IMR-90 (cell line): Measurements from ENCODE around the gene SYAP1. TPM values are rescaled to one million over a fixed set of nuclear protein-coding genes. Genes with fewer than 3 reads are reported as not detected.

Experiments
- ATAC-seq: fragments of 200-7000 bp; cut with Tn5 transposase; 2 replicates; pipeline ENCODE4 v1.9.1; 2020; ENCODE audit warnings: low read depth, mild to moderate bottlenecking, moderate library complexity
- BruUV-seq: library from RNA; stranded (reverse); fragments of 400-500 nt; replicated peaks from 2 replicates; lab custom pipeline; 2021; lab: Mats Ljungman, UMichigan
- CTCF ChIA-PET: fragments of 300-600 bp; formaldehyde crosslinking; extraction: SDS; loops from one replicate; lab custom pipeline; 2021; ENCODE audit warnings: antibody characterized with exemption; lab: Yijun Ruan, JAX
- POLR2A ChIA-PET: fragments of 300-600 bp; sonication (Branson Sonifier 250); formaldehyde crosslinking; loops from one replicate; lab custom pipeline; 2022; ENCODE audit warnings: antibody characterized with exemption; ENCODE audit not compliant: unreplicated experiment; lab: Charles Lee
- DNase-seq: peaks from one replicate; pipeline ENCODE4 v3.0.0; 2013
- H2AFZ ChIP-seq: replicated peaks from 2 replicates; pipeline ENCODE3; 2013; ENCODE audit warnings: low read length, mild to moderate bottlenecking; ENCODE audit not compliant: poor library complexity
- H2AK5ac ChIP-seq: 2 replicates; pipeline ENCODE4 v1.6.1; 2013; ENCODE audit warnings: low read depth, low read length, inconsistent platforms
- H2AK9ac ChIP-seq: replicated peaks from 2 replicates; pipeline ENCODE3; 2013; ENCODE audit warnings: mild to moderate bottlenecking, low read depth, low read length, moderate library complexity; ENCODE audit not compliant: poor library complexity
- H2BK120ac ChIP-seq: 2 replicates; pipeline ENCODE4 v1.6.1; 2013; ENCODE audit warnings: low read depth, low read length, inconsistent platforms
- H2BK15ac ChIP-seq: 3 replicates; pipeline ENCODE4 v1.6.1; 2013; ENCODE audit warnings: low read depth, low read length, inconsistent platforms
- H2BK20ac ChIP-seq: 2 replicates; pipeline ENCODE4 v1.6.1; 2013; ENCODE audit warnings: low read depth, mild to moderate bottlenecking, inconsistent platforms, low read length, moderate library complexity
- H2BK5ac ChIP-seq: 2 replicates; pipeline ENCODE4 v1.6.1; 2013; ENCODE audit warnings: mild to moderate bottlenecking, low read depth, low read length, inconsistent platforms; ENCODE audit not compliant: poor library complexity, severe bottlenecking
- H3K14ac ChIP-seq: replicated peaks from 2 replicates; pipeline ENCODE4 v1.6.1; 2013; ENCODE audit warnings: low read depth, low read length, inconsistent platforms
- H3K18ac ChIP-seq: 2 replicates; pipeline ENCODE4 v1.6.1; 2013; ENCODE audit warnings: low read depth, low read length, control low read depth
- H3K23ac ChIP-seq: 2 replicates; pipeline ENCODE4 v1.6.1; 2013; ENCODE audit warnings: low read depth, low read length, inconsistent platforms
- H3K27ac ChIP-seq: 2 replicates; pipeline ENCODE4 v1.5.1; 2013; ENCODE audit warnings: mild to moderate bottlenecking, control low read depth, low read length; ENCODE audit not compliant: insufficient read depth
- H3K27me3 ChIP-seq: 2 replicates; pipeline ENCODE4 v1.6.1; 2013; ENCODE audit warnings: low read length; ENCODE audit not compliant: control insufficient read depth, insufficient read depth
- H3K36me3 ChIP-seq: 2 replicates; pipeline ENCODE4 v1.6.1; 2013; ENCODE audit warnings: low read length, mixed read lengths; ENCODE audit not compliant: control insufficient read depth, insufficient read depth
- H3K4ac ChIP-seq: 2 replicates; pipeline ENCODE4 v1.6.1; 2013; ENCODE audit warnings: low read depth, low read length, inconsistent platforms
- H3K4me1 ChIP-seq: 2 replicates; pipeline ENCODE4 v1.6.1; 2013; ENCODE audit warnings: low read length, mixed read lengths; ENCODE audit not compliant: control insufficient read depth, insufficient read depth
- H3K4me2 ChIP-seq: 2 replicates; pipeline ENCODE4 v1.6.1; 2013; ENCODE audit warnings: low read depth, mild to moderate bottlenecking, control low read depth, low read length, moderate library complexity
- H3K4me3 ChIP-seq: 2 replicates; pipeline ENCODE4 v1.5.1; 2013; ENCODE audit warnings: low read depth, mild to moderate bottlenecking, control low read depth, low read length, moderate library complexity; ENCODE audit not compliant: insufficient read depth
- H3K56ac ChIP-seq: 2 replicates; pipeline ENCODE4 v1.6.1; 2013; ENCODE audit warnings: low read length, inconsistent platforms; ENCODE audit not compliant: insufficient read depth; ENCODE audit errors: extremely low read depth
- H3K79me1 ChIP-seq, 2 experiments: 2 replicates each; pipeline ENCODE4 v1.6.1; 2013; ENCODE audit warnings: low read length in 2 of 2, inconsistent platforms in 1 of 2, low read depth in 1 of 2
- H3K9ac ChIP-seq: 2 replicates; pipeline ENCODE4 v1.6.1; 2013; ENCODE audit warnings: low read depth, low read length, control low read depth
- H3K9me1 ChIP-seq: 2 replicates; pipeline ENCODE4 v1.6.1; 2013; ENCODE audit warnings: low read length, inconsistent platforms; ENCODE audit not compliant: insufficient read depth
- H3K9me3 ChIP-seq: 2 replicates; pipeline ENCODE4 v1.6.1; 2013; ENCODE audit warnings: low read length; ENCODE audit not compliant: control insufficient read depth, insufficient read depth
- H4K20me1 ChIP-seq: 2 replicates; pipeline ENCODE4 v1.6.1; 2013; ENCODE audit warnings: low read length, inconsistent platforms; ENCODE audit not compliant: insufficient read depth
- H4K5ac ChIP-seq: 2 replicates; pipeline ENCODE4 v1.6.1; 2013; ENCODE audit warnings: mild to moderate bottlenecking, low read depth, low read length, control low read depth
- H4K8ac ChIP-seq, 2 experiments: 2 replicates each; pipeline ENCODE4 v1.6.1; 2013; ENCODE audit warnings: low read depth in 2 of 2, low read length in 2 of 2, control low read depth in 1 of 2, inconsistent platforms in 1 of 2
- H4K91ac ChIP-seq: 2 replicates; pipeline ENCODE4 v1.6.1; 2013; ENCODE audit warnings: low read depth, low read length, inconsistent platforms; ENCODE audit not compliant: insufficient read depth
- BHLHE40 ChIP-seq: fragments of 150-350 bp; IDR thresholded peaks from 2 replicates; pipeline ENCODE4 v1.6.1; 2016; ENCODE audit warnings: mild to moderate bottlenecking, low read depth, low read length
- CEBPB ChIP-seq: IDR thresholded peaks from 2 replicates; pipeline ENCODE4 v1.6.1; 2012; ENCODE audit warnings: low read depth, low read length, improper control_type of control experiment
- CHD1 ChIP-seq: IDR thresholded peaks from 2 replicates; pipeline ENCODE4 v1.6.1; 2012; ENCODE audit warnings: low read depth, low read length, improper control_type of control experiment
- CTCF ChIP-seq: conservative IDR thresholded peaks from 2 replicates; pipeline ENCODE4 v1.5.1; 2012; ENCODE audit warnings: mild to moderate bottlenecking, low read depth, low read length, improper control_type of control experiment
- ELK1 ChIP-seq: fragments of 150-350 bp; IDR thresholded peaks from 2 replicates; pipeline ENCODE4 v1.6.1; 2016; ENCODE audit warnings: low read depth, mild to moderate bottlenecking, low read length, moderate library complexity, borderline replicate concordance
- FOS ChIP-seq: fragments of 150-350 bp; IDR thresholded peaks from 2 replicates; pipeline ENCODE4 v1.6.1; 2016; ENCODE audit warnings: low read depth, low read length
- NFE2L2 ChIP-seq: fragments of 150-350 bp; IDR thresholded peaks from 2 replicates; pipeline ENCODE4 v1.6.1; 2016; ENCODE audit warnings: low read depth, mild to moderate bottlenecking, low read length
- POLR2A ChIP-seq: IDR thresholded peaks from 2 replicates; pipeline ENCODE4 v1.6.1; 2012; ENCODE audit warnings: mild to moderate bottlenecking, low read depth, low read length
- RAD21 ChIP-seq: IDR thresholded peaks from 2 replicates; pipeline ENCODE4 v1.6.1; 2012; ENCODE audit warnings: low read length, improper control_type of control experiment
- RCOR1 ChIP-seq: IDR thresholded peaks from 2 replicates; pipeline ENCODE4 v1.6.1; 2012; ENCODE audit warnings: mild to moderate bottlenecking, low read length, improper control_type of control experiment; ENCODE audit not compliant: insufficient replicate concordance
- SMC3 ChIP-seq: fragments of 150-350 bp; IDR thresholded peaks from 2 replicates; pipeline ENCODE4 v1.6.1; 2016; ENCODE audit warnings: low read depth, mild to moderate bottlenecking, antibody characterized with exemption, low read length, moderate library complexity
- USF2 ChIP-seq: fragments of 150-350 bp; IDR thresholded peaks from 2 replicates; pipeline ENCODE4 v1.6.1; 2017; ENCODE audit warnings: mild to moderate bottlenecking, antibody characterized with exemption, low read length, low read depth
- WGBS, 2 experiments: methylation state at CpG; one replicate each; pipeline versions ENCODE4 v1.1.5 to v1.1.7; 2013; ENCODE audit warnings: missing lambda C conversion rate in 2 of 2; ENCODE audit not compliant: insufficient read length in 1 of 2; ENCODE audit errors: extremely low coverage in 2 of 2; 5-methylcytosine and 5-hydroxymethylcytosine counted together
- dilution Hi-C: fragments of 300-500 bp; cut with HindIII; formaldehyde crosslinking; loops from one replicate; pipeline ENCODE4 v1.14.3; 2018; ENCODE audit warnings: low sequenced_read_pairs; ENCODE audit not compliant: unreplicated experiment
- in situ Hi-C: fragments of 300-500 bp; cut with MboI; formaldehyde crosslinking; loops from 3 replicates; pipeline ENCODE4 v1.14.3; 2019; ENCODE audit warnings: low sequenced_read_pairs, inconsistent platforms, mixed read lengths
- intact Hi-C: fragments of 100-400 bp; cut with micrococcal nuclease; formaldehyde crosslinking; loops from 2 replicates; pipeline ENCODE4 v1.10.0; 2022
- polyA plus RNA-seq, 3 experiments: library from polyadenylated mRNA; depleted of rRNA; stranded (reverse); fragments of >200 nt; gene quantifications; 2 replicates each; pipeline ENCODE4 v1.2.3, GENCODE V29; 2012; ENCODE audit warnings: low replicate concordance in 1 of 3
- total RNA-seq: library from RNA; depleted of rRNA; stranded (reverse); fragments of >200 nt; gene quantifications from 2 replicates; pipeline ENCODE4 v1.2.3, GENCODE V29; 2012

Gene SYAP1
- total and polyA plus RNA-seq, 2 of the 4 experiments (the other 2 are of a cell fraction): 17.7 to 35.0 TPM

- no peak overlapping the region for H2BK20ac ChIP-seq
- DNase-seq (no peak), ATAC-seq (no peak)
- intact Hi-C loops (no loop called here), dilution Hi-C loops (no loop called here), in situ Hi-C loops (no loop called here)
- no peak overlapping the region for H3K9ac ChIP-seq
- POLR2A ChIA-PET: no interaction called here
- no peak overlapping the region for H2BK120ac ChIP-seq
- peaks cover 17 to 21% of the 10 kb centered on the region in 2 experiments for H3K79me1 ChIP-seq
- H2AFZ ChIP-seq: no peak overlapping the region
- H3K56ac ChIP-seq: no peak overlapping the region
- H3K4me3 ChIP-seq: no peak overlapping the region
- no peak overlapping the region for H3K18ac ChIP-seq
- no peaks in the 10 kb centered on the region for H3K27me3 ChIP-seq
- H4K5ac ChIP-seq: no peak overlapping the region
- H4K20me1 ChIP-seq: no peaks in the 10 kb centered on the region
- peaks cover 4% of the 10 kb centered on the region for H3K4me1 ChIP-seq
- H3K9me3 ChIP-seq: no peaks in the 10 kb centered on the region
- H3K14ac ChIP-seq: no peak overlapping the region
- H3K27ac ChIP-seq: no peak overlapping the region
- no peak overlapping the region for H3K4me2 ChIP-seq
- no peak overlapping the region for H3K4ac ChIP-seq
- BruUV-seq: no TSS peak
- H2BK5ac ChIP-seq: no peak overlapping the region
- TF ChIP-seq SMC3 (no peak), FOS (no peak), CEBPB (no peak), RAD21 (no peak), CHD1 (no peak), POLR2A (no peak), NFE2L2 (no peak), USF2 (no peak), BHLHE40 (no peak), CTCF (no peak), ELK1 (no peak), RCOR1 (no peak)
- 100% methylated on average over 2 of the region's 8 CpGs; no CpG with 5 or more reads in 1 of the 2 experiments for WGBS, 2 experiments
- H2BK15ac ChIP-seq: no peak overlapping the region
- peaks cover 3% of the 10 kb centered on the region; the same call in 1 of the 2 replicates for H3K36me3 ChIP-seq
- peaks cover 3% of the 10 kb centered on the region; the same call in 1 of the 2 replicates for H3K9me1 ChIP-seq
- H2AK9ac ChIP-seq: no peak overlapping the region
- no peak overlapping the region for H4K8ac ChIP-seq
- H2AK5ac ChIP-seq: no peak overlapping the region
- no peak overlapping the region for H3K23ac ChIP-seq
- H4K91ac ChIP-seq: no peak overlapping the region
- CTCF ChIA-PET: interaction anchor here (0.6 to 0.9 kb wide), 2 partner anchors 242 to 423 kb away, joined by 3 to 5 read pairs; no protein-coding TSS in a partner anchor
These were observed 85.6 kb downstream of the SYAP1 start for GRCh38 chrX:16804923-16805464.
